IMR-90 (cell line): ENCODE results near the gene GRIA3. TPM values are rescaled to one million over a fixed set of nuclear protein-coding genes. Genes with fewer than 3 reads are reported as not detected.

Source experiments
- ATAC-seq: fragments of 200-7000 bp; cut with Tn5 transposase; 2 replicates; pipeline ENCODE4 v1.9.1; 2020; ENCODE audit warnings: low read depth, mild to moderate bottlenecking, moderate library complexity
- BruUV-seq: library from RNA; stranded (reverse); fragments of 400-500 nt; replicated peaks from 2 replicates; lab custom pipeline; 2021; lab: Mats Ljungman, UMichigan
- CTCF ChIA-PET: fragments of 300-600 bp; formaldehyde crosslinking; extraction: SDS; loops from one replicate; lab custom pipeline; 2021; ENCODE audit warnings: antibody characterized with exemption; lab: Yijun Ruan, JAX
- POLR2A ChIA-PET: fragments of 300-600 bp; sonication (Branson Sonifier 250); formaldehyde crosslinking; loops from one replicate; lab custom pipeline; 2022; ENCODE audit warnings: antibody characterized with exemption; ENCODE audit not compliant: unreplicated experiment; lab: Charles Lee
- DNase-seq: peaks from one replicate; pipeline ENCODE4 v3.0.0; 2013
- H2AFZ ChIP-seq: replicated peaks from 2 replicates; pipeline ENCODE3; 2013; ENCODE audit warnings: low read length, mild to moderate bottlenecking; ENCODE audit not compliant: poor library complexity
- H2AK5ac ChIP-seq: 2 replicates; pipeline ENCODE4 v1.6.1; 2013; ENCODE audit warnings: low read depth, low read length, inconsistent platforms
- H2AK9ac ChIP-seq: replicated peaks from 2 replicates; pipeline ENCODE3; 2013; ENCODE audit warnings: mild to moderate bottlenecking, low read depth, low read length, moderate library complexity; ENCODE audit not compliant: poor library complexity
- H2BK120ac ChIP-seq: 2 replicates; pipeline ENCODE4 v1.6.1; 2013; ENCODE audit warnings: low read depth, low read length, inconsistent platforms
- H2BK15ac ChIP-seq: 3 replicates; pipeline ENCODE4 v1.6.1; 2013; ENCODE audit warnings: low read depth, low read length, inconsistent platforms
- H2BK20ac ChIP-seq: 2 replicates; pipeline ENCODE4 v1.6.1; 2013; ENCODE audit warnings: low read depth, mild to moderate bottlenecking, inconsistent platforms, low read length, moderate library complexity
- H2BK5ac ChIP-seq: 2 replicates; pipeline ENCODE4 v1.6.1; 2013; ENCODE audit warnings: mild to moderate bottlenecking, low read depth, low read length, inconsistent platforms; ENCODE audit not compliant: poor library complexity, severe bottlenecking
- H3K14ac ChIP-seq: replicated peaks from 2 replicates; pipeline ENCODE4 v1.6.1; 2013; ENCODE audit warnings: low read depth, low read length, inconsistent platforms
- H3K18ac ChIP-seq: 2 replicates; pipeline ENCODE4 v1.6.1; 2013; ENCODE audit warnings: low read depth, low read length, control low read depth
- H3K23ac ChIP-seq: 2 replicates; pipeline ENCODE4 v1.6.1; 2013; ENCODE audit warnings: low read depth, low read length, inconsistent platforms
- H3K27ac ChIP-seq: 2 replicates; pipeline ENCODE4 v1.5.1; 2013; ENCODE audit warnings: mild to moderate bottlenecking, control low read depth, low read length; ENCODE audit not compliant: insufficient read depth
- H3K27me3 ChIP-seq: 2 replicates; pipeline ENCODE4 v1.6.1; 2013; ENCODE audit warnings: low read length; ENCODE audit not compliant: control insufficient read depth, insufficient read depth
- H3K36me3 ChIP-seq: 2 replicates; pipeline ENCODE4 v1.6.1; 2013; ENCODE audit warnings: low read length, mixed read lengths; ENCODE audit not compliant: control insufficient read depth, insufficient read depth
- H3K4ac ChIP-seq: 2 replicates; pipeline ENCODE4 v1.6.1; 2013; ENCODE audit warnings: low read depth, low read length, inconsistent platforms
- H3K4me1 ChIP-seq: 2 replicates; pipeline ENCODE4 v1.6.1; 2013; ENCODE audit warnings: low read length, mixed read lengths; ENCODE audit not compliant: control insufficient read depth, insufficient read depth
- H3K4me2 ChIP-seq: 2 replicates; pipeline ENCODE4 v1.6.1; 2013; ENCODE audit warnings: low read depth, mild to moderate bottlenecking, control low read depth, low read length, moderate library complexity
- H3K4me3 ChIP-seq: 2 replicates; pipeline ENCODE4 v1.5.1; 2013; ENCODE audit warnings: low read depth, mild to moderate bottlenecking, control low read depth, low read length, moderate library complexity; ENCODE audit not compliant: insufficient read depth
- H3K56ac ChIP-seq: 2 replicates; pipeline ENCODE4 v1.6.1; 2013; ENCODE audit warnings: low read length, inconsistent platforms; ENCODE audit not compliant: insufficient read depth; ENCODE audit errors: extremely low read depth
- H3K79me1 ChIP-seq, 2 experiments: 2 replicates each; pipeline ENCODE4 v1.6.1; 2013; ENCODE audit warnings: low read length in 2 of 2, inconsistent platforms in 1 of 2, low read depth in 1 of 2
- H3K9ac ChIP-seq: 2 replicates; pipeline ENCODE4 v1.6.1; 2013; ENCODE audit warnings: low read depth, low read length, control low read depth
- H3K9me1 ChIP-seq: 2 replicates; pipeline ENCODE4 v1.6.1; 2013; ENCODE audit warnings: low read length, inconsistent platforms; ENCODE audit not compliant: insufficient read depth
- H3K9me3 ChIP-seq: 2 replicates; pipeline ENCODE4 v1.6.1; 2013; ENCODE audit warnings: low read length; ENCODE audit not compliant: control insufficient read depth, insufficient read depth
- H4K20me1 ChIP-seq: 2 replicates; pipeline ENCODE4 v1.6.1; 2013; ENCODE audit warnings: low read length, inconsistent platforms; ENCODE audit not compliant: insufficient read depth
- H4K5ac ChIP-seq: 2 replicates; pipeline ENCODE4 v1.6.1; 2013; ENCODE audit warnings: mild to moderate bottlenecking, low read depth, low read length, control low read depth
- H4K8ac ChIP-seq, 2 experiments: 2 replicates each; pipeline ENCODE4 v1.6.1; 2013; ENCODE audit warnings: low read depth in 2 of 2, low read length in 2 of 2, control low read depth in 1 of 2, inconsistent platforms in 1 of 2
- H4K91ac ChIP-seq: 2 replicates; pipeline ENCODE4 v1.6.1; 2013; ENCODE audit warnings: low read depth, low read length, inconsistent platforms; ENCODE audit not compliant: insufficient read depth
- BHLHE40 ChIP-seq: fragments of 150-350 bp; IDR thresholded peaks from 2 replicates; pipeline ENCODE4 v1.6.1; 2016; ENCODE audit warnings: mild to moderate bottlenecking, low read depth, low read length
- CEBPB ChIP-seq: IDR thresholded peaks from 2 replicates; pipeline ENCODE4 v1.6.1; 2012; ENCODE audit warnings: low read depth, low read length, improper control_type of control experiment
- CHD1 ChIP-seq: IDR thresholded peaks from 2 replicates; pipeline ENCODE4 v1.6.1; 2012; ENCODE audit warnings: low read depth, low read length, improper control_type of control experiment
- CTCF ChIP-seq: conservative IDR thresholded peaks from 2 replicates; pipeline ENCODE4 v1.5.1; 2012; ENCODE audit warnings: mild to moderate bottlenecking, low read depth, low read length, improper control_type of control experiment
- ELK1 ChIP-seq: fragments of 150-350 bp; IDR thresholded peaks from 2 replicates; pipeline ENCODE4 v1.6.1; 2016; ENCODE audit warnings: low read depth, mild to moderate bottlenecking, low read length, moderate library complexity, borderline replicate concordance
- FOS ChIP-seq: fragments of 150-350 bp; IDR thresholded peaks from 2 replicates; pipeline ENCODE4 v1.6.1; 2016; ENCODE audit warnings: low read depth, low read length
- MAFK ChIP-seq: IDR thresholded peaks from 2 replicates; pipeline ENCODE4 v1.6.1; 2012; ENCODE audit warnings: low read depth, low read length, improper control_type of control experiment
- MAZ ChIP-seq: IDR thresholded peaks from 2 replicates; pipeline ENCODE4 v1.6.1; 2012; ENCODE audit warnings: low read depth, mild to moderate bottlenecking, low read length, improper control_type of control experiment, moderate library complexity, borderline replicate concordance
- MXI1 ChIP-seq: IDR thresholded peaks from 2 replicates; pipeline ENCODE4 v1.6.1; 2012; ENCODE audit warnings: low read depth, mild to moderate bottlenecking, low read length, moderate library complexity, borderline replicate concordance
- NFE2L2 ChIP-seq: fragments of 150-350 bp; IDR thresholded peaks from 2 replicates; pipeline ENCODE4 v1.6.1; 2016; ENCODE audit warnings: low read depth, mild to moderate bottlenecking, low read length
- POLR2A ChIP-seq: IDR thresholded peaks from 2 replicates; pipeline ENCODE4 v1.6.1; 2012; ENCODE audit warnings: mild to moderate bottlenecking, low read depth, low read length
- RAD21 ChIP-seq: IDR thresholded peaks from 2 replicates; pipeline ENCODE4 v1.6.1; 2012; ENCODE audit warnings: low read length, improper control_type of control experiment
- RCOR1 ChIP-seq: IDR thresholded peaks from 2 replicates; pipeline ENCODE4 v1.6.1; 2012; ENCODE audit warnings: mild to moderate bottlenecking, low read length, improper control_type of control experiment; ENCODE audit not compliant: insufficient replicate concordance
- RFX5 ChIP-seq: IDR thresholded peaks from 2 replicates; pipeline ENCODE4 v1.8.0; 2012; ENCODE audit warnings: low read depth, mild to moderate bottlenecking, low read length, moderate library complexity
- SMC3 ChIP-seq: fragments of 150-350 bp; IDR thresholded peaks from 2 replicates; pipeline ENCODE4 v1.6.1; 2016; ENCODE audit warnings: low read depth, mild to moderate bottlenecking, antibody characterized with exemption, low read length, moderate library complexity
- USF2 ChIP-seq: fragments of 150-350 bp; IDR thresholded peaks from 2 replicates; pipeline ENCODE4 v1.6.1; 2017; ENCODE audit warnings: mild to moderate bottlenecking, antibody characterized with exemption, low read length, low read depth
- WGBS, 2 experiments: methylation state at CpG; one replicate each; pipeline versions ENCODE4 v1.1.5 to v1.1.7; 2013; ENCODE audit warnings: missing lambda C conversion rate in 2 of 2; ENCODE audit not compliant: insufficient read length in 1 of 2; ENCODE audit errors: extremely low coverage in 2 of 2; 5-methylcytosine and 5-hydroxymethylcytosine counted together
- dilution Hi-C: fragments of 300-500 bp; cut with HindIII; formaldehyde crosslinking; loops from one replicate; pipeline ENCODE4 v1.14.3; 2018; ENCODE audit warnings: low sequenced_read_pairs; ENCODE audit not compliant: unreplicated experiment
- in situ Hi-C: fragments of 300-500 bp; cut with MboI; formaldehyde crosslinking; loops from 3 replicates; pipeline ENCODE4 v1.14.3; 2019; ENCODE audit warnings: low sequenced_read_pairs, inconsistent platforms, mixed read lengths
- intact Hi-C: fragments of 100-400 bp; cut with micrococcal nuclease; formaldehyde crosslinking; loops from 2 replicates; pipeline ENCODE4 v1.10.0; 2022
- polyA plus RNA-seq, 3 experiments: library from polyadenylated mRNA; depleted of rRNA; stranded (reverse); fragments of >200 nt; gene quantifications; 2 replicates each; pipeline ENCODE4 v1.2.3, GENCODE V29; 2012; ENCODE audit warnings: low replicate concordance in 1 of 3
- total RNA-seq: library from RNA; depleted of rRNA; stranded (reverse); fragments of >200 nt; gene quantifications from 2 replicates; pipeline ENCODE4 v1.2.3, GENCODE V29; 2012

GRIA3 gene
- total and polyA plus RNA-seq, 2 of the 4 experiments (the other 2 are of a cell fraction), result not detected

GRCh38 chrX:123308658-123309057 lies 124.6 kb downstream of the GRIA3 start:
- no peaks in the 10 kb centered on the region for H4K20me1 ChIP-seq
- no peak overlapping the region for H3K27ac ChIP-seq
- no peak overlapping the region for H2BK15ac ChIP-seq
- H3K56ac ChIP-seq, result no peak overlapping the region
- H4K8ac ChIP-seq, result no peak overlapping the region
- ATAC-seq, result no peak
- no peak overlapping the region for H3K23ac ChIP-seq
- H3K18ac ChIP-seq, result no peak overlapping the region
- H2AK9ac ChIP-seq, result no peak overlapping the region
- H3K4me3 ChIP-seq, result no peak overlapping the region
- H2BK20ac ChIP-seq, result no peak overlapping the region
- no peaks in the 10 kb centered on the region for H3K79me1 ChIP-seq
- no peak overlapping the region for H4K91ac ChIP-seq
- no peaks in the 10 kb centered on the region for H3K9me1 ChIP-seq
- H2BK5ac ChIP-seq, result no peak overlapping the region
- intact Hi-C loops (no loop called here), in situ Hi-C loops (no loop called here), dilution Hi-C loops (no loop called here)
- ChIA-PET POLR2A (no interaction called here), CTCF (no interaction called here)
- H2AFZ ChIP-seq, result no peak overlapping the region
- TF ChIP-seq MXI1, result no peak
- TF ChIP-seq RCOR1, result no peak
- no peak for TF ChIP-seq RFX5
- no peak for TF ChIP-seq MAFK
- TF ChIP-seq NFE2L2, result no peak
- no peak for TF ChIP-seq CHD1
- TF ChIP-seq POLR2A, result no peak
- no peak for TF ChIP-seq FOS
- no peak for TF ChIP-seq CTCF
- no peak for TF ChIP-seq CEBPB
- TF ChIP-seq MAZ, result no peak
- no peak for TF ChIP-seq RAD21
- TF ChIP-seq ELK1, result no peak
- TF ChIP-seq USF2, result no peak
- no peak for TF ChIP-seq BHLHE40
- no peak for TF ChIP-seq SMC3
- H4K5ac ChIP-seq, result no peak overlapping the region
- H2BK120ac ChIP-seq, result no peak overlapping the region
- no peaks in the 10 kb centered on the region for H3K9me3 ChIP-seq
- no peaks in the 10 kb centered on the region for H3K4me1 ChIP-seq
- H2AK5ac ChIP-seq, result no peak overlapping the region
- DNase-seq, result no peak
- no peak overlapping the region for H3K4me2 ChIP-seq
- H3K27me3 ChIP-seq, result no peaks in the 10 kb centered on the region
- no peaks in the 10 kb centered on the region for H3K36me3 ChIP-seq
- BruUV-seq, result no TSS peak
- H3K9ac ChIP-seq, result no peak overlapping the region
- 53% methylated on average over 2 of the region's 5 CpGs; no CpG with 5 or more reads in 1 of the 2 experiments for WGBS, 2 experiments
- no peak overlapping the region for H3K14ac ChIP-seq
- no peak overlapping the region for H3K4ac ChIP-seq
